GM19043 (cell line): ENCODE results near the gene TNS2.

Source experiments
- ATAC-seq: cut with Tn5 transposase; IDR thresholded peaks from one replicate; pipeline ENCODE4 v1.9.1; 2021; ENCODE audit warnings: low read depth; ENCODE audit not compliant: unreplicated experiment

TNS2 gene

GRCh38 chr12:53057816-53058500 is 8.1 kb downstream of the TNS2 start:
- no peak for ATAC-seq

- no peak for ATAC-seq
These were observed 9.0 kb downstream of the TNS2 start for GRCh38 chr12:53058674-53059433.

- no peak for ATAC-seq
These were observed 9.7 kb downstream of the TNS2 start for GRCh38 chr12:53059434-53060063.

GRCh38 chr12:53060064-53060720 is 10.3 kb downstream of the TNS2 start:
- no peak for ATAC-seq

GRCh38 chr12:53060721-53061276 is 10.9 kb downstream of the TNS2 start:
- no peak for ATAC-seq

GRCh38 chr12:53061404-53062010 is 11.6 kb downstream of the TNS2 start:
- no peak for ATAC-seq

- ATAC-seq: no peak
These were observed 12.4 kb downstream of the TNS2 start for GRCh38 chr12:53062011-53062961.

GRCh38 chr12:53062977-53063707 is 13.3 kb downstream of the TNS2 start:
- no peak for ATAC-seq

GRCh38 chr12:53063708-53064612 is 14.1 kb downstream of the TNS2 start:
- no peak for ATAC-seq

- no peak for ATAC-seq
These were observed 15.0 kb downstream of the TNS2 start for GRCh38 chr12:53064613-53065436.

GRCh38 chr12:53065470-53065869 is 15.6 kb downstream of the TNS2 start:
- ATAC-seq: no peak

GRCh38 chr12:53065975-53066931 is 16.4 kb downstream of the TNS2 start:
- no peak for ATAC-seq

- no peak for ATAC-seq
These were observed 17.5 kb downstream of the TNS2 start for GRCh38 chr12:53067074-53067992.

- ATAC-seq: no peak
These were observed 18.3 kb downstream of the TNS2 start for GRCh38 chr12:53067993-53068770.
